Osteoblast (primary cell): ENCODE results near the gene HOXB5. TPM values are rescaled to one million over a fixed set of nuclear protein-coding genes. Genes with fewer than 3 reads are reported as not detected.

ENCODE experiments used
- DNase-seq: peaks from one replicate; pipeline ENCODE4 v3.0.0; 2011; ENCODE audit warnings: low spot score, mixed read lengths; ENCODE audit not compliant: insufficient read length; ENCODE audit errors: missing footprints
- H2AFZ ChIP-seq: 2 replicates; pipeline ENCODE4 v1.6.0; 2011; ENCODE audit warnings: mild to moderate bottlenecking, low read length
- H3K27ac ChIP-seq: 2 replicates; pipeline ENCODE4 v1.5.1; 2011; ENCODE audit warnings: mild to moderate bottlenecking, low read depth, low read length, moderate library complexity
- H3K27me3 ChIP-seq: 2 replicates; pipeline ENCODE4 v1.6.0; 2012; ENCODE audit warnings: mild to moderate bottlenecking, control low read depth, inconsistent platforms, low read length, moderate library complexity; ENCODE audit not compliant: insufficient read depth
- H3K36me3 ChIP-seq: 2 replicates; pipeline ENCODE4 v1.5.1; 2011; ENCODE audit warnings: mild to moderate bottlenecking, low read length, control low read depth, moderate library complexity; ENCODE audit not compliant: insufficient read depth
- H3K4me1 ChIP-seq: 2 replicates; pipeline ENCODE4 v1.5.1; 2011; ENCODE audit warnings: mild to moderate bottlenecking, low read length, control low read depth, moderate library complexity; ENCODE audit not compliant: insufficient read depth
- H3K4me2 ChIP-seq: 2 replicates; pipeline ENCODE4 v1.6.0; 2011; ENCODE audit warnings: mild to moderate bottlenecking, low read length; ENCODE audit not compliant: insufficient read depth
- H3K4me3 ChIP-seq: fragments of 200-600 bp; sonication (generic); 3 replicates; pipeline ENCODE4 v1.5.1; 2012; ENCODE audit warnings: mild to moderate bottlenecking, low read length, inconsistent platforms; ENCODE audit not compliant: insufficient read depth
- H3K79me2 ChIP-seq: 2 replicates; pipeline ENCODE4 v1.6.0; 2012; ENCODE audit warnings: mild to moderate bottlenecking, low read length, control low read depth, inconsistent platforms; ENCODE audit not compliant: insufficient read depth
- H3K9me3 ChIP-seq: 2 replicates; pipeline ENCODE4 v1.5.1; 2011; ENCODE audit warnings: low read depth, low read length, control low read depth
- H4K20me1 ChIP-seq: 2 replicates; pipeline ENCODE4 v1.6.0; 2012; ENCODE audit warnings: mild to moderate bottlenecking, low read length, control low read depth; ENCODE audit not compliant: insufficient read depth
- total RNA-seq: library from RNA; depleted of rRNA; stranded (reverse); fragments of >200 nt; gene quantifications from 2 replicates; pipeline ENCODE4 v1.2.3, GENCODE V29; 2012
- TF ChIP-seq, protein P1 (sequence below): IDR thresholded peaks from 2 replicates; pipeline ENCODE4 v1.5.1; 2011; ENCODE audit warnings: mild to moderate bottlenecking, low read depth, low read length, moderate library complexity; ENCODE audit errors: extremely low read depth

HOXB5 gene
- total RNA-seq, 1 donor, result not detected

DNA sequence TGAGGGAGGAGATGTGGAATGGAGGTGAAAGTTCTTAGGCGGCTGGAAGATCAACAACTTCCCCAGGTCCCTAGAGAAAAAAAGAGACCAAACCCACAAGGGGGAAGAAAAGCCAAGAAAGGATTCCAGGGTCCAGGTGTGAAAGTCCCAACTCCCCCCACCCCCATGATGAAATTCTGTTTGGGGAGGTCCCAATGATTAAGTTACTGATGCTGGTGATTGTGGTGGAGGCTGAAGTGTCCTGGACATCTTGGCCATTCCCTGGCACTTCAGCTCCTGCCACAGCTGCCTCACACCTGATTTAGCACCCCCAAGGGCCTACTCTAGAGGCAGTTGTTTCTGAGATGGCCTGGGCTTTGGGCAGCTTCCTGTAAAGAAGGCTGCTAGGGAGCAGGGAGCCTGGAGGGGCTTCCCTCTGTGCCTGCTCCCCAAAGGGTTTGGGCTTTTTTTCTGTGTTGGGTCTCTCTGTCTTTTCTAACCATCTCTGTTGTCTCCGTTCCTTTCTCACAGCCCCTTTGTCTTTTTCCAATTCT, 28.5 kb downstream of the HOXB5 start:
- no peaks in the 10 kb centered on the region for H4K20me1 ChIP-seq

DNA sequence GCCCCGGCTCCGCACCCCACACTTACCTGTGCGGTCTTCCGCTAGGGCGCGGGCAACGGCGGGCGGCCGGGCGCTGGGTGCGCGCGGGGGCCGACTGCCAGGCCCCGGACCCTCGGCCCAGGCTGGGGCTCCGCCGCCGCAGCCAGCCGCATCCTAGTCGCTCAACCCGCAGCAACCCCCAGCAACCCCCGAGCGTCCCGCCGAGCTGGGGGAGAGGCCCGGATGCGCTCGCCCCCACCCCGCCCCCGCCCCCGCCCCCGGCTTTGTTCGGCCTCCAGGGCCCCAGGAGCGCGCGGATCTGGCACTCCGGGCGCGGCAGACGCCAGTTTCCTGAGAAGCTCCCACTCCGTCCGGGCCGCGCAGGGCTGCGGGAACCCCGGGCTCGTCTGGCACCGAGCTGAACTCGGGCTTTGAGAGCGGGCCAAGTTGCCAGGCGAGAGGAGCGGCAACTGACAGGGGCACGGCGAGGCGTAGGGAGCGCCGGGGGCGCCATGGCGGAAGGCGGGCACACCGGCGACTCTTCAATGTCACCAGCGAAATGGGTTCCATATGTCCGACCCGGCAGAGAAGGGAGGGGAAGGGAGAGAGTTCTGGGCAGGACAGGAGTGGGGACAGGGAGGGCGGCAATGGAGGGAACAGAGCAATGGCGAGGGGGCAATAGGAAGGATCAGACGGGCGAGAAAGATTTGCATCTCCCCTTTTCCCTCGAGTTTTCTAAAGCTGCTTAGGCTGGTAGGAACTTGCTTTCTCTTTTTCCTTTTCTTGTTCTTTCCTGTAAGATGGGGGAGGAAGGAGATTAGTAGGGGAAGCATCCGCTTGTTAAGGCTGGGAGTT, 29.2 kb downstream of the HOXB5 start:
- H2AFZ ChIP-seq, result peak overlapping the region; percentile 29
- H3K27me3 ChIP-seq, result peaks cover 89% of the 10 kb centered on the region
- H3K79me2 ChIP-seq, result no peaks in the 10 kb centered on the region
- TF ChIP-seq, protein P1, sequence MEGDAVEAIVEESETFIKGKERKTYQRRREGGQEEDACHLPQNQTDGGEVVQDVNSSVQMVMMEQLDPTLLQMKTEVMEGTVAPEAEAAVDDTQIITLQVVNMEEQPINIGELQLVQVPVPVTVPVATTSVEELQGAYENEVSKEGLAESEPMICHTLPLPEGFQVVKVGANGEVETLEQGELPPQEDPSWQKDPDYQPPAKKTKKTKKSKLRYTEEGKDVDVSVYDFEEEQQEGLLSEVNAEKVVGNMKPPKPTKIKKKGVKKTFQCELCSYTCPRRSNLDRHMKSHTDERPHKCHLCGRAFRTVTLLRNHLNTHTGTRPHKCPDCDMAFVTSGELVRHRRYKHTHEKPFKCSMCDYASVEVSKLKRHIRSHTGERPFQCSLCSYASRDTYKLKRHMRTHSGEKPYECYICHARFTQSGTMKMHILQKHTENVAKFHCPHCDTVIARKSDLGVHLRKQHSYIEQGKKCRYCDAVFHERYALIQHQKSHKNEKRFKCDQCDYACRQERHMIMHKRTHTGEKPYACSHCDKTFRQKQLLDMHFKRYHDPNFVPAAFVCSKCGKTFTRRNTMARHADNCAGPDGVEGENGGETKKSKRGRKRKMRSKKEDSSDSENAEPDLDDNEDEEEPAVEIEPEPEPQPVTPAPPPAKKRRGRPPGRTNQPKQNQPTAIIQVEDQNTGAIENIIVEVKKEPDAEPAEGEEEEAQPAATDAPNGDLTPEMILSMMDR, result no peak
- no peaks in the 10 kb centered on the region for H3K9me3 ChIP-seq
- H4K20me1 ChIP-seq, result no peaks in the 10 kb centered on the region
- peak overlapping the region; percentile 61 for H3K4me2 ChIP-seq
- H3K27ac ChIP-seq, result no peak overlapping the region
- H3K4me1 ChIP-seq, result no peaks in the 10 kb centered on the region
- H3K36me3 ChIP-seq, result no peaks in the 10 kb centered on the region
- DNase-seq, result no peak
- peak overlapping the region; percentile 60 for H3K4me3 ChIP-seq

More for the DNA sequence above, 28.5 kb downstream of the HOXB5 start:
- Histone ChIP-seq H3K27ac (no peak overlapping the region), H2AFZ (no peak overlapping the region), H3K79me2 (no peaks in the 10 kb centered on the region), H3K9me3 (no peaks in the 10 kb centered on the region), H3K4me3 (no peak overlapping the region), H3K27me3 (peaks cover 89% of the 10 kb centered on the region), H3K4me1 (no peaks in the 10 kb centered on the region), H3K36me3 (no peaks in the 10 kb centered on the region), H3K4me2 (peak overlapping the region; percentile 61)
- DNase-seq, result no peak
- TF ChIP-seq, protein P1, result no peak

DNA sequence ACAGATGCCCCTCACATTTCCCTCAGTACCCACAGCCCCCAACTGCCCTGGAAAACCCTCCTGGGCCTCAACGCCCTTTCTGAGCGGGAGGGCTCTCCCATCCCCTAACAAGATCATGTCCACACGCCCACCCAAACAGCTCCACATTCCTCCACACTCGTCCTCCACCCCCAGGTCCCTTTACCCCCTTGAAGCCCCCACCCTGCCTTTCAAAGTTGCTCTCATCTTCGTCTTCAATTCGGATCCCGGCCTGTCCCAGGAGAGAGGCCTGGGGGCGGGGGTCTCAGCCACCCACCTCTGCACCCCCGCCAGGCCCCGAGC, 29.8 kb downstream of the HOXB5 start:
- no peak overlapping the region for H2AFZ ChIP-seq
- no peak overlapping the region for H3K27ac ChIP-seq
- H3K9me3 ChIP-seq, result no peaks in the 10 kb centered on the region
- peaks cover 89% of the 10 kb centered on the region for H3K27me3 ChIP-seq
- TF ChIP-seq, protein P1, result no peak
- DNase-seq, result no peak
- H3K4me3 ChIP-seq, result no peak overlapping the region
- H3K79me2 ChIP-seq, result no peaks in the 10 kb centered on the region
- H3K4me1 ChIP-seq, result no peaks in the 10 kb centered on the region
- H3K36me3 ChIP-seq, result no peaks in the 10 kb centered on the region
- H3K4me2 ChIP-seq, result peak overlapping the region; percentile 9
- H4K20me1 ChIP-seq, result no peaks in the 10 kb centered on the region

DNA sequence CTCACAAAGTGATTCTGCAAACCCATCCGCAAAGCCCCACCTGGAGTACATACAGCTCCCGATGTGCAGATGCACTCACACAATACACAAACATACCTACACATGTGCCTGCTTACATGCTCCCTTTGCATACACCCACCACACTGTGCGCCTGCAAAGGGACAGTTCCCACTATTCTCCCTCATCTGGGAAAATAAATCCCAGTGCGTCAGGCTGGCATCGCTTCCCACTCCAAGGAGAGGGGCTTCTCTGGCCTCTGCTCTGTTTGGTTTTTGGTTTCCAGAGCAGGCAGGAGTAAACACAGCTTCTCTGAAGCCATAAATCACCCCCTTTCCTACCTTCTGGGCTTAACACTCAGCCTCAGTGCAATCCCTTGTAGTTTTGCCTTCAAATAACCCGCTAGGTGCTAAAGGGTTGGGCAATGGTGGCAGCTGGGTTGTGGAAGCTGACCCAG, 30.2 kb downstream of the HOXB5 start:
- H3K4me2 ChIP-seq, result peak overlapping the region; percentile 9
- no peak overlapping the region for H3K4me3 ChIP-seq
- no peak for DNase-seq

More for the DNA sequence above, 30.2 kb downstream of the HOXB5 start:
- no peaks in the 10 kb centered on the region for H3K79me2 ChIP-seq
- H3K9me3 ChIP-seq, result no peaks in the 10 kb centered on the region
- H3K36me3 ChIP-seq, result no peaks in the 10 kb centered on the region
- H2AFZ ChIP-seq, result no peak overlapping the region
- no peaks in the 10 kb centered on the region for H4K20me1 ChIP-seq
- H3K27me3 ChIP-seq, result peaks cover 89% of the 10 kb centered on the region
- TF ChIP-seq, protein P1, result no peak
- no peaks in the 10 kb centered on the region for H3K4me1 ChIP-seq
- no peak overlapping the region for H3K27ac ChIP-seq
